ENCODE data around the gene MARF1.

- no peak for TF ChIP-seq ATF2 (CRISPR knock-in tag; IDR thresholded peaks at IDR 0.05)
- TF ChIP-seq BRCA1 (IDR thresholded peaks at IDR 0.05): no peak
- TF ChIP-seq BRCA1 (CRISPR knock-in tag; IDR thresholded peaks at IDR 0.05): no peak
- TF ChIP-seq ZNF592 (IDR thresholded peaks at IDR 0.05): no peak
- TF ChIP-seq TCF7L2 (IDR thresholded peaks at IDR 0.05; ENCODE audit: low read depth, low read length): no peak
- TF ChIP-seq POLR2AphosphoS5 (IDR thresholded peaks at IDR 0.05; ENCODE audit: control insufficient read depth, insufficient read depth, low read depth, low read length): no peak
- TF ChIP-seq BRF1 (IDR thresholded peaks at IDR 0.05; ENCODE audit: borderline replicate concordance, extremely low read depth, insufficient read length): no peak
- TF ChIP-seq, protein P1, sequence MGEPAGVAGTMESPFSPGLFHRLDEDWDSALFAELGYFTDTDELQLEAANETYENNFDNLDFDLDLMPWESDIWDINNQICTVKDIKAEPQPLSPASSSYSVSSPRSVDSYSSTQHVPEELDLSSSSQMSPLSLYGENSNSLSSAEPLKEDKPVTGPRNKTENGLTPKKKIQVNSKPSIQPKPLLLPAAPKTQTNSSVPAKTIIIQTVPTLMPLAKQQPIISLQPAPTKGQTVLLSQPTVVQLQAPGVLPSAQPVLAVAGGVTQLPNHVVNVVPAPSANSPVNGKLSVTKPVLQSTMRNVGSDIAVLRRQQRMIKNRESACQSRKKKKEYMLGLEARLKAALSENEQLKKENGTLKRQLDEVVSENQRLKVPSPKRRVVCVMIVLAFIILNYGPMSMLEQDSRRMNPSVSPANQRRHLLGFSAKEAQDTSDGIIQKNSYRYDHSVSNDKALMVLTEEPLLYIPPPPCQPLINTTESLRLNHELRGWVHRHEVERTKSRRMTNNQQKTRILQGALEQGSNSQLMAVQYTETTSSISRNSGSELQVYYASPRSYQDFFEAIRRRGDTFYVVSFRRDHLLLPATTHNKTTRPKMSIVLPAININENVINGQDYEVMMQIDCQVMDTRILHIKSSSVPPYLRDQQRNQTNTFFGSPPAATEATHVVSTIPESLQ (CRISPR knock-in tag; IDR thresholded peaks at IDR 0.05): no peak
- TF ChIP-seq MAZ (CRISPR knock-in tag; conservative IDR thresholded peaks at IDR 0.05 in 1 of 2, IDR thresholded peaks at IDR 0.05 in 1 of 2): no peak
- no peak for TF ChIP-seq NR3C1 (CRISPR knock-in tag; IDR thresholded peaks at IDR 0.05)
Observed at GRCh38 chr16:15660203-15660601, 17.2 kb upstream of the MARF1 start.
